CD8-positive, alpha-beta memory T cell (primary cell): ENCODE results near the gene ZNF581. TPM values are rescaled to one million over a fixed set of nuclear protein-coding genes. Genes with fewer than 3 reads are reported as not detected.

ENCODE experiments used
- CTCF ChIA-PET: fragments of 350-600 bp; sonication (Branson Sonifier 250); formaldehyde crosslinking; loops from one replicate; lab custom pipeline; 2021; ENCODE audit warnings: antibody characterized with exemption; lab: Charles Lee
- POLR2A ChIA-PET: fragments of 350-600 bp; sonication (Branson Sonifier 250); formaldehyde crosslinking; loops from one replicate; lab custom pipeline; 2021; ENCODE audit warnings: antibody characterized with exemption; lab: Charles Lee
- DNase-seq, 5 donors: peaks; one replicate each; pipeline versions ENCODE4 v3.0.0 to v3.0.0-alpha.2; 2020 to 2022; ENCODE audit warnings: mixed read lengths in 1 of 5
- H3K27ac ChIP-seq: one replicate; pipeline ENCODE4 v1.7.0; 2013; ENCODE audit warnings: low read depth, mild to moderate bottlenecking, low read length, moderate library complexity
- H3K27me3 ChIP-seq: 2 replicates; pipeline ENCODE4 v1.7.0; 2013; ENCODE audit warnings: low read length, mild to moderate bottlenecking; ENCODE audit not compliant: insufficient read depth, poor library complexity, severe bottlenecking
- H3K36me3 ChIP-seq: 2 replicates; pipeline ENCODE4 v1.7.0; 2013; ENCODE audit warnings: mild to moderate bottlenecking, low read length, moderate library complexity; ENCODE audit not compliant: insufficient read depth
- H3K4me1 ChIP-seq: 2 replicates; pipeline ENCODE4 v1.7.0; 2013; ENCODE audit warnings: mild to moderate bottlenecking, low read length, moderate library complexity; ENCODE audit not compliant: insufficient read depth
- H3K4me3 ChIP-seq: 2 replicates; pipeline ENCODE4 v1.7.0; 2013; ENCODE audit warnings: mild to moderate bottlenecking, low read length
- H3K9me3 ChIP-seq: 2 replicates; pipeline ENCODE4 v1.7.0; 2013; ENCODE audit warnings: mild to moderate bottlenecking, low read length
- H3K27ac Mint-ChIP-seq, 8 donors: one replicate each; pipeline ENCODE4 v1.8.0; 2020 to 2021; ENCODE audit warnings: mixed read lengths in 8 of 8, mild to moderate bottlenecking in 6 of 8, inconsistent platforms in 3 of 8, moderate library complexity in 3 of 8
- H3K27me3 Mint-ChIP-seq, 2 donors: one replicate each; pipeline ENCODE4 v1.8.0; 2020 to 2021; ENCODE audit warnings: mixed read lengths in 2 of 2, mild to moderate bottlenecking in 1 of 2, moderate library complexity in 1 of 2
- H3K36me3 Mint-ChIP-seq, 3 donors: one replicate each; pipeline ENCODE4 v1.8.0; 2020 to 2021; ENCODE audit warnings: mixed read lengths in 3 of 3, inconsistent platforms in 1 of 3, mild to moderate bottlenecking in 1 of 3
- H3K4me1 Mint-ChIP-seq, 3 donors: one replicate each; pipeline ENCODE4 v1.8.0; 2020 to 2021; ENCODE audit warnings: mixed read lengths in 3 of 3, inconsistent platforms in 1 of 3, mild to moderate bottlenecking in 1 of 3
- H3K4me3 Mint-ChIP-seq, 7 donors: one replicate each; pipeline ENCODE4 v1.8.0; 2020 to 2021; ENCODE audit warnings: mixed read lengths in 7 of 7, mild to moderate bottlenecking in 6 of 7, moderate library complexity in 4 of 7, inconsistent platforms in 2 of 7
- H3K9me3 Mint-ChIP-seq, 5 donors: one replicate each; pipeline ENCODE4 v1.8.0; 2020 to 2022; ENCODE audit warnings: mixed read lengths in 5 of 5, mild to moderate bottlenecking in 3 of 5, moderate library complexity in 2 of 5, inconsistent platforms in 1 of 5
- polyA plus RNA-seq: library from polyadenylated mRNA; unstranded; fragments of 300-500 nt; fragmentation: Illumina TruSeq; gene quantifications from one replicate; pipeline ENCODE4 v1.2.3, GENCODE V29; 2021
- total RNA-seq, 2 experiments: library from RNA; stranded (reverse); gene quantifications; one replicate each; pipeline ENCODE4 v1.2.3, GENCODE V29; 2021

The ZNF581 gene
- total and polyA plus RNA-seq, 3 experiments from 2014 or later = 23.4 to 34.4 (median 32.8) TPM

DNA sequence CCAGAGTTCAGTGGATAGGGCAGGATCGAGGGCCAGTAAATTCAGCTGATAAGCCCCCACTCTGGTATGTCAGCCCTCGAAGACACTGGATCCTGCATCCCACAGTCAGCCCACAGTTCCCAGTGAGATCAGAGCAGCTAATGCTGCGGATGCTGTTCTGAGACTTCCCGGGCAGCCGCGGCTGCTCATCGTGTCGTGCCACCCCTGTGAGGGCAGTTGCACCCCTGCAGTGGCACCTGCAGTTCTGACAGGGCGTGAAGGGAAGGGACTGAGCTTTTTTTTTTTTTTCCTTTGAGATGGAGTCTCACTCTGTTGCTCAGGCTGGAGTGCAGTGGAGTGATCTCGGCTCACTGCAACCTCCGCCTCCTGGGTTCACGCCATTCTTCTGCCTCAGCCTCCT is 24.1 kb downstream of the ZNF581 start:
- ChIA-PET CTCF (interaction anchor here (2.9 kb wide), 1 partner anchor 14 kb away, joined by 12 read pairs; the partner anchor contains the start of gene U2AF2), POLR2A (no interaction called here)
- no peak for DNase-seq
- H3K9me3 ChIP-seq = no peaks in the 10 kb centered on the region
- H3K27ac ChIP-seq = no peak overlapping the region
- H3K4me3 Mint-ChIP-seq = no peak overlapping the region
- H3K27me3 Mint-ChIP-seq = peaks cover 0 to 1% of the 10 kb centered on the region in 2 donors
- no peaks in the 10 kb centered on the region for H3K27me3 ChIP-seq
- H3K4me3 ChIP-seq = no peak overlapping the region
- H3K9me3 Mint-ChIP-seq = no peaks in the 10 kb centered on the region
- H3K4me1 Mint-ChIP-seq = peaks cover 23 to 76% (median 24%) of the 10 kb centered on the region in 3 donors
- H3K36me3 ChIP-seq = peaks cover 71% of the 10 kb centered on the region
- H3K27ac Mint-ChIP-seq = peak overlapping the region in 4 of 8 donors; percentile 23 to 79 (median 42)
- peaks cover 8 to 89% (median 12%) of the 10 kb centered on the region in 3 donors for H3K36me3 Mint-ChIP-seq
- H3K4me1 ChIP-seq = peaks cover 16% of the 10 kb centered on the region

GRCh38 chr19:55667958-55668357 is 24.5 kb downstream of the ZNF581 start:
- H3K27me3 ChIP-seq = no peaks in the 10 kb centered on the region
- peaks cover 16% of the 10 kb centered on the region for H3K4me1 ChIP-seq
- H3K9me3 ChIP-seq = no peaks in the 10 kb centered on the region
- H3K36me3 Mint-ChIP-seq = peaks cover 4 to 85% (median 8%) of the 10 kb centered on the region in 3 donors
- peak overlapping the region in 3 of 8 donors; percentile 23 to 79 (median 48) for H3K27ac Mint-ChIP-seq
- ChIA-PET POLR2A (no interaction called here), CTCF (interaction anchor here (1.1 to 2.9 kb wide), 2 partner anchors 9 to 14 kb away, joined by 3 to 12 read pairs; partner anchors contain the start of gene U2AF2)
- H3K27ac ChIP-seq = no peak overlapping the region
- peaks cover 0 to 1% of the 10 kb centered on the region in 2 donors for H3K27me3 Mint-ChIP-seq
- no peak overlapping the region for H3K4me3 Mint-ChIP-seq
- DNase-seq = no peak
- peaks cover 19 to 72% (median 21%) of the 10 kb centered on the region in 3 donors for H3K4me1 Mint-ChIP-seq
- peaks cover 67% of the 10 kb centered on the region for H3K36me3 ChIP-seq
- no peaks in the 10 kb centered on the region for H3K9me3 Mint-ChIP-seq
- H3K4me3 ChIP-seq = no peak overlapping the region

DNA sequence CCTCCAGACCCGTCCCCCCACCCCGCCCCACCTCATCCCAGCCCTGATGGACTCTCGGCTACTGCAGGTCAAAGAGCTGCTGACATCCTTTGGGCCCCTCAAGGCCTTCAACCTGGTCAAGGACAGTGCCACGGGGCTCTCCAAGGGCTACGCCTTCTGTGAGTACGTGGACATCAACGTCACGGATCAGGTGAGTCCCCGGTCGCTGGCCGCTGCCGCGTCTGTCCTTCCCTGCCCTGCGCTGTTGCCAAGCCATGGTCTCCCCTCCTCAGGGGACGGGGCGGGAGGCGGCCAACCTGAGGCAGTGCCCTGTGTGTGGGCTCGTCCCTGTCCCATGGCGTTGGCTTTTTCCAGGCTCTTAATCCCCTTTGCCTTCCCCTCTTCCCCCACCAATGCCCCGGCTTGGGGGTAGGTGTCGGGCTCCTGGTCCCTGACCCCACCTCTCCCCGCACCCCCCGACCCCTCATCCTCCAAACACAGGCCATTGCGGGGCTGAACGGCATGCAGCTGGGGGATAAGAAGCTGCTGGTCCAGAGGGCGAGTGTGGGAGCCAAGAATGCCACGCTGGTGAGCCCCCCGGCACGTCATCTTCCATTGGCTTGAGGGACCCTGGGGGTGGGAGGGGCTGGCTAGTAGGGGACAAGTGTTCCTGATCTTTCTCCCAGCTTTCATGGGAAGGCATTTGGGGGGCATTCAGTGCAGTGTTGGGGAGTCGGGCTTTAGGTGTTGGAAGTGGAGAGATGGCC is 25.3 kb downstream of the ZNF581 start:
- peaks cover 66% of the 10 kb centered on the region for H3K36me3 ChIP-seq
- DNase-seq = no peak
- Mint-ChIP-seq H3K36me3 (peaks cover 0 to 85% (median 8%) of the 10 kb centered on the region in 3 donors), H3K27ac (peak overlapping the region in 2 of 8 donors; percentile 19 to 50), H3K4me1 (peaks cover 14 to 71% (median 15%) of the 10 kb centered on the region in 3 donors), H3K4me3 (no peak overlapping the region), H3K9me3 (no peaks in the 10 kb centered on the region), H3K27me3 (peaks cover 0 to 4% of the 10 kb centered on the region in 2 donors)
- no peak overlapping the region for H3K4me3 ChIP-seq
- ChIA-PET CTCF (interaction anchor here (1.1 kb wide), 1 partner anchor 10 kb away, joined by 3 read pairs; no protein-coding TSS in a partner anchor), POLR2A (no interaction called here)
- no peak overlapping the region for H3K27ac ChIP-seq
- H3K4me1 ChIP-seq = peaks cover 16% of the 10 kb centered on the region
- H3K27me3 ChIP-seq = no peaks in the 10 kb centered on the region
- no peaks in the 10 kb centered on the region for H3K9me3 ChIP-seq

DNA sequence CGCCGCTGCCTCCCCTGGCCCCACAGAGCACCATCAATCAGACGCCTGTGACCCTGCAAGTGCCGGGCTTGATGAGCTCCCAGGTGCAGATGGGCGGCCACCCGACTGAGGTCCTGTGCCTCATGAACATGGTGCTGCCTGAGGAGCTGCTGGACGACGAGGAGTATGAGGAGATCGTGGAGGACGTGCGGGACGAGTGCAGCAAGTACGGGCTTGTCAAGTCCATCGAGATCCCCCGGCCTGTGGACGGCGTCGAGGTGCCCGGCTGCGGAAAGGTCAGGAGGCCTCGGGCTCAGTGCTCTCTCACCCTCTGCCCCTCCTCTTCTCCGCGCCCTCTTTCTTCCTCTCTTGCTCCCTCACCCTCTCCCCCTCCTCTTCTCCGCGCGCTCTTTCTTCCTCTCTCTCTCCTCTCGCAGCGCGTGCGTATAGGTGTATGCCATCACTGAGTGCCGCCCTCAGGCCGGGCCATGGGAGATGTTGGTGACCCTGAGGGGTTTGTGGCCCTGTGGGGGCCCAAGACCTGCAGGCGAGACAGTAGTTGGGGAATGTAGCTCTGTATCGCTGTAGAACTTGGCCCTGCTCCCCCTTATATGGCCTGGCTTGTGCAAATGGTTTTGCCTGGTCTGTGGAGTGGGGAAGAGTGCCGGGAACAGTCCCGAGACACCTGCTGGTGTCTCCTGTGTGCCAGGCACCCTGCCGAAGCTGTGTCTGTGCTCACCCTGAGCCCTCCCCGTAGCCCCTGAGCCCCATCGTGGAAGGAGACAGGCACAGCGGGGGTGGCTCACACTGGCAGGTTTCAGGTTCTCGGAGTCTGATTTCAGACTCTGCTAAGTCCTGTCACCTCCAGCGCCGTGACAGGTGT is 26.2 kb downstream of the ZNF581 start:
- CTCF ChIA-PET = no interaction called here
- no peak overlapping the region for H3K4me3 Mint-ChIP-seq
- H3K27ac Mint-ChIP-seq = peak overlapping the region in 3 of 8 donors; percentile 11 to 50 (median 42)
- no peak overlapping the region for H3K27ac ChIP-seq
- no peak for DNase-seq
- H3K9me3 ChIP-seq = no peaks in the 10 kb centered on the region
- no peaks in the 10 kb centered on the region for H3K27me3 ChIP-seq
- H3K4me1 ChIP-seq = peaks cover 20% of the 10 kb centered on the region
- POLR2A ChIA-PET = no interaction called here
- H3K27me3 Mint-ChIP-seq = peaks cover 0 to 3% of the 10 kb centered on the region in 2 donors
- no peak overlapping the region for H3K4me3 ChIP-seq
- H3K9me3 Mint-ChIP-seq = no peaks in the 10 kb centered on the region
- peaks cover 58% of the 10 kb centered on the region for H3K36me3 ChIP-seq
- peaks cover 15 to 70% (median 19%) of the 10 kb centered on the region in 3 donors for H3K4me1 Mint-ChIP-seq
- peaks cover 0 to 81% (median 8%) of the 10 kb centered on the region in 3 donors for H3K36me3 Mint-ChIP-seq

GRCh38 chr19:55670280-55671053 is 27.0 kb downstream of the ZNF581 start:
- CTCF ChIA-PET = interaction anchor here (0.9 to 1.9 kb wide), 3 partner anchors 13 to 38 kb away, joined by 3 to 10 read pairs (median 9); no protein-coding TSS in a partner anchor
- peaks cover 20% of the 10 kb centered on the region for H3K4me1 ChIP-seq
- H3K4me3 ChIP-seq = no peak overlapping the region
- peaks cover 58% of the 10 kb centered on the region for H3K36me3 ChIP-seq
- Mint-ChIP-seq H3K36me3 (peaks cover 0 to 78% (median 8%) of the 10 kb centered on the region in 3 donors), H3K4me1 (peaks cover 17 to 69% (median 21%) of the 10 kb centered on the region in 3 donors), H3K27me3 (peaks cover 0 to 3% of the 10 kb centered on the region in 2 donors), H3K27ac (peak overlapping the region in 5 of 8 donors; percentile 55 to 90 (median 74)), H3K4me3 (no peak overlapping the region), H3K9me3 (no peaks in the 10 kb centered on the region)
- H3K9me3 ChIP-seq = no peaks in the 10 kb centered on the region
- H3K27me3 ChIP-seq = no peaks in the 10 kb centered on the region
- no peak overlapping the region for H3K27ac ChIP-seq
- POLR2A ChIA-PET = interaction anchor here (1.0 kb wide), 1 partner anchor 16 kb away, joined by 3 read pairs; no protein-coding TSS in a partner anchor
- DNase-seq = peak in 1 of 5 donors; percentile 58

- CTCF ChIA-PET = interaction anchor here (0.9 to 1.9 kb wide), 3 partner anchors 13 to 38 kb away, joined by 3 to 10 read pairs (median 9); no protein-coding TSS in a partner anchor
Measured at GRCh38 chr19:55671054-55671378, 27.6 kb downstream of the ZNF581 start.

GRCh38 chr19:55672418-55672817 is 29.0 kb downstream of the ZNF581 start:
- peak overlapping the region in 6 of 8 donors; percentile 29 to 90 (median 64) for H3K27ac Mint-ChIP-seq
- Histone ChIP-seq H3K4me1 (peaks cover 39% of the 10 kb centered on the region), H3K27ac (no peak overlapping the region), H3K4me3 (no peak overlapping the region), H3K9me3 (no peaks in the 10 kb centered on the region), H3K36me3 (peaks cover 39% of the 10 kb centered on the region), H3K27me3 (no peaks in the 10 kb centered on the region)
- CTCF ChIA-PET = no interaction called here
- POLR2A ChIA-PET = interaction anchor here (0.7 kb wide), 1 partner anchor 23 kb away, joined by 4 read pairs; no protein-coding TSS in a partner anchor
- no peaks in the 10 kb centered on the region for H3K9me3 Mint-ChIP-seq
- DNase-seq = no peak
- peaks cover 0 to 3% of the 10 kb centered on the region in 2 donors for H3K27me3 Mint-ChIP-seq
- peaks cover 37 to 71% (median 39%) of the 10 kb centered on the region in 3 donors for H3K4me1 Mint-ChIP-seq
- peaks cover 0 to 71% (median 6%) of the 10 kb centered on the region in 3 donors for H3K36me3 Mint-ChIP-seq
- H3K4me3 Mint-ChIP-seq = peak overlapping the region in 2 of 7 donors; percentile 36 to 59

More at GRCh38 chr19:55671054-55671378, 27.6 kb downstream of the ZNF581 start:
- no peaks in the 10 kb centered on the region for H3K27me3 ChIP-seq
- peaks cover 0 to 78% (median 8%) of the 10 kb centered on the region in 3 donors for H3K36me3 Mint-ChIP-seq
- peaks cover 0 to 3% of the 10 kb centered on the region in 2 donors for H3K27me3 Mint-ChIP-seq
- H3K36me3 ChIP-seq = peaks cover 54% of the 10 kb centered on the region
- no peak overlapping the region for H3K27ac ChIP-seq
- H3K4me1 Mint-ChIP-seq = peaks cover 23 to 71% (median 26%) of the 10 kb centered on the region in 3 donors
- no peak for DNase-seq
- peak overlapping the region in 1 of 7 donors; percentile 20 for H3K4me3 Mint-ChIP-seq
- H3K4me1 ChIP-seq = peaks cover 25% of the 10 kb centered on the region
- H3K4me3 ChIP-seq = no peak overlapping the region
- H3K9me3 Mint-ChIP-seq = no peaks in the 10 kb centered on the region
- POLR2A ChIA-PET = interaction anchor here (1.0 kb wide), 1 partner anchor 17 kb away, joined by 3 read pairs; no protein-coding TSS in a partner anchor
- H3K9me3 ChIP-seq = no peaks in the 10 kb centered on the region
- H3K27ac Mint-ChIP-seq = peak overlapping the region in 5 of 8 donors; percentile 55 to 90 (median 74)
